K562 (cell line): ENCODE data around the gene PALMD. TPM values are rescaled to one million over a fixed set of nuclear protein-coding genes. Genes with fewer than 3 reads are reported as not detected.

Experiments
- ATAC-seq: fragments of 200-7000 bp; cut with Tn5 transposase; 3 replicates; pipeline ENCODE4 v1.9.1; 2020; ENCODE audit warnings: moderate library complexity
- BruUV-seq: library from RNA; stranded (reverse); fragments of 400-500 nt; replicated peaks from 2 replicates; lab custom pipeline; 2021; lab: Mats Ljungman, UMichigan
- CTCF ChIA-PET: fragments of 300-600 bp; formaldehyde crosslinking; extraction: SDS; loops from one replicate; lab custom pipeline; 2021; ENCODE audit warnings: low intra/inter-chr PET ratio; lab: Yijun Ruan, JAX
- POLR2A ChIA-PET: fragments of 300-600, 350-650 bp; sonication (Branson Sonifier 250); formaldehyde crosslinking; extraction: SDS; loops from one replicate; lab custom pipeline; 2021; ENCODE audit warnings: antibody characterized with exemption, inconsistent platforms; lab: Yijun Ruan, JAX
- DNase-seq, 4 experiments: peaks; one replicate each; pipeline versions ENCODE4 v3.0.0 to v3.0.0-alpha.2; 2011 to 2018; ENCODE audit warnings: low spot score in 3 of 4, mixed read lengths in 3 of 4; ENCODE audit errors: extremely low read depth in 1 of 4
- FAIRE-seq: peaks from 2 replicates; lab custom pipeline; 2011; peaks lifted over from hg19 to GRCh38; lab: Jason Lieb, UNC
- H2AFZ ChIP-seq: 2 replicates; pipeline ENCODE4 v1.6.0; 2011; ENCODE audit warnings: low read depth, low read length, control low read depth, inconsistent platforms
- H3K27ac ChIP-seq: fragments of 200-600 bp; 3 replicates; pipeline ENCODE4 v1.8.0; 2011; ENCODE audit warnings: low read depth, mild to moderate bottlenecking, control low read depth, inconsistent platforms, low read length, moderate library complexity, mixed read lengths; ENCODE audit errors: extremely low read depth
- H3K27me3 ChIP-seq, 2 experiments: fragments of 300-600 bp in 1 of 2; 2 replicates in 1 of 2; 3 replicates in 1 of 2; pipeline versions ENCODE4 v1.6.0 to v1.8.0; 2011; ENCODE audit warnings: inconsistent platforms in 2 of 2, low read length in 2 of 2, mild to moderate bottlenecking in 1 of 2, mixed read lengths in 1 of 2, moderate library complexity in 1 of 2; ENCODE audit not compliant: control insufficient read depth in 2 of 2, insufficient read depth in 2 of 2
- H3K36me3 ChIP-seq: fragments of 300-600 bp; 3 replicates; pipeline ENCODE4 v1.8.0; 2011; ENCODE audit warnings: mild to moderate bottlenecking, low read length, inconsistent platforms; ENCODE audit not compliant: control insufficient read depth, insufficient read depth
- H3K4me1 ChIP-seq, 2 experiments: fragments of 200-600 bp in 1 of 2; replicated peaks in 1 of 2; 2 replicates in 1 of 2; 3 replicates in 1 of 2; pipeline versions ENCODE4 v1.5.1 to v1.8.0; 2011; ENCODE audit warnings: inconsistent platforms in 2 of 2, low read length in 2 of 2, mild to moderate bottlenecking in 1 of 2, mixed read lengths in 1 of 2, moderate library complexity in 1 of 2; ENCODE audit not compliant: control insufficient read depth in 2 of 2, insufficient read depth in 2 of 2
- H3K4me2 ChIP-seq: 2 replicates; pipeline ENCODE4 v1.6.1; 2011; ENCODE audit warnings: low read length, control low read depth, inconsistent platforms, mixed read lengths; ENCODE audit not compliant: insufficient read depth
- H3K4me3 ChIP-seq: fragments of 200-600 bp; sonication (generic), shearing (Covaris generic); 2 replicates; pipeline ENCODE4 v1.5.1; 2016; ENCODE audit warnings: control low read depth, inconsistent platforms
- H3K79me2 ChIP-seq: fragments of 200-600 bp; 3 replicates; pipeline ENCODE4 v1.8.0; 2011; ENCODE audit warnings: low read length, inconsistent platforms; ENCODE audit not compliant: control insufficient read depth, insufficient read depth
- H3K9ac ChIP-seq, 2 experiments: 2 replicates each; pipeline versions ENCODE4 v1.6.0 to v1.6.1; 2011; ENCODE audit warnings: low read depth in 2 of 2, low read length in 2 of 2, control low read depth in 1 of 2, inconsistent platforms in 1 of 2, mild to moderate bottlenecking in 1 of 2, mixed read lengths in 1 of 2; ENCODE audit not compliant: insufficient read depth in 1 of 2
- H3K9me1 ChIP-seq: one replicate; pipeline ENCODE4 v1.6.0; 2011; ENCODE audit warnings: inconsistent platforms, mild to moderate bottlenecking, low read length, moderate library complexity; ENCODE audit not compliant: control insufficient read depth, insufficient read depth
- H3K9me3 ChIP-seq: replicated peaks from 2 replicates; pipeline ENCODE4 v1.5.1; 2011; ENCODE audit warnings: low read depth, low read length, inconsistent platforms; ENCODE audit not compliant: control insufficient read depth, insufficient read depth
- H4K20me1 ChIP-seq: replicated peaks from 2 replicates; pipeline ENCODE4 v1.6.1; 2011; ENCODE audit warnings: low read length, inconsistent platforms, mixed read lengths; ENCODE audit not compliant: control insufficient read depth, insufficient read depth
- CCAR2 ChIP-seq: fragments of 200-400 bp; formaldehyde crosslinking; IDR thresholded peaks from 2 replicates; pipeline ENCODE4 v1.6.1; 2017; ENCODE audit warnings: mild to moderate bottlenecking, low read depth, low read length
- FOSL1 ChIP-seq: fragments of 200-800 bp; sonication (Bioruptor generic); conservative IDR thresholded peaks from 2 replicates; pipeline ENCODE4 v1.6.1; 2016; ENCODE audit warnings: missing genetic modification characterization, missing compliant biosample characterization
- PRMT5 ChIP-seq: sonication (generic); formaldehyde crosslinking; IDR thresholded peaks from 2 replicates; pipeline ENCODE4 v1.5.0; 2020; ENCODE audit warnings: missing genetic modification reagents
- TCF7L2 ChIP-seq: fragments of 150-350 bp; IDR thresholded peaks from 2 replicates; pipeline ENCODE4 v1.6.1; 2016; ENCODE audit warnings: low read depth, mild to moderate bottlenecking, low read length, moderate library complexity
- WGBS: fragments of 100-300 bp; shearing (Covaris generic); methylation state at CpG from one replicate; pipeline ENCODE4 v1.1.6; 2016; ENCODE audit warnings: low coverage, mixed read lengths; ENCODE audit not compliant: insufficient coverage; ENCODE audit errors: missing lambda C conversion rate; 5-methylcytosine and 5-hydroxymethylcytosine counted together
- in situ Hi-C: fragments of 300-500 bp; cut with MboI; formaldehyde crosslinking; loops from 4 replicates; pipeline ENCODE4 v1.15.0; 2018; ENCODE audit warnings: inconsistent platforms, mixed read lengths
- intact Hi-C: fragments of 100-400 bp; cut with micrococcal nuclease; formaldehyde crosslinking; loops from 2 replicates; pipeline ENCODE4 v1.14.2; 2022
- polyA plus RNA-seq, 8 experiments: library from polyadenylated mRNA; depleted of rRNA in 4 of 8; stranded (reverse) in 5 of 8; unstranded in 3 of 8; fragments of >200 nt; fragmentation: Nextera tagmentation in 2 of 8; fragmentation: Illumina TruSeq in 1 of 8; extraction: Ambion mirVana in 2 of 8; extraction: Trizol in 1 of 8; gene quantifications; 2 replicates each; pipeline versions ENCODE4 v1.2.1 to v1.2.3, GENCODE V29; 2011 to 2014; ENCODE audit warnings: inconsistent platforms in 1 of 8, missing spikeins in 1 of 8
- total RNA-seq, 7 experiments: library from RNA; depleted of rRNA in 6 of 7; stranded (reverse); fragments of >200 nt in 6 of 7; fragmentation: Illumina TruSeq in 2 of 7; extraction: Trizol in 2 of 7; gene quantifications; 2 replicates each; pipeline versions ENCODE4 v1.2.1 to v1.2.3, GENCODE V29; 2011 to 2021; ENCODE audit warnings: low replicate concordance in 1 of 7
- TF ChIP-seq, protein P1 (sequence below): fragments of 250-450 bp; sonication (Bioruptor Pico); IDR thresholded peaks from 2 replicates; pipeline ENCODE4 v1.5.0; 2021; ENCODE audit warnings: mild to moderate bottlenecking, borderline replicate concordance
- TF ChIP-seq, protein P2 (sequence below): sonication (generic); formaldehyde crosslinking; IDR thresholded peaks from 2 replicates; pipeline ENCODE4 v1.8.0; 2022; ENCODE audit warnings: missing genetic modification reagents, mild to moderate bottlenecking, moderate library complexity, borderline replicate concordance
- TF ChIP-seq, protein P3 (sequence below): fragments of 250-450 bp; sonication (Bioruptor Pico); IDR thresholded peaks from 2 replicates; pipeline ENCODE4 v1.4.0; 2020; ENCODE audit warnings: mild to moderate bottlenecking, moderate library complexity
- TF ChIP-seq, protein P4 (sequence below): fragments of 250-450 bp; sonication (Bioruptor Pico); IDR thresholded peaks from 2 replicates; pipeline ENCODE4 v1.8.0; 2022; ENCODE audit warnings: inconsistent platforms, mild to moderate bottlenecking, moderate library complexity, borderline replicate concordance
- TF ChIP-seq, protein P5 (sequence below): fragments of 450-650 bp; formaldehyde crosslinking; IDR thresholded peaks from 2 replicates; pipeline ENCODE4 v1.4.0; 2022; ENCODE audit warnings: missing genetic modification characterization

Gene PALMD
- total and polyA plus RNA-seq, 9 of the 15 experiments (the other 6 are each of a cell fraction or from before 2014, with no cell fraction given) = 2.7 to 13.5 (median 5.4) TPM

DNA sequence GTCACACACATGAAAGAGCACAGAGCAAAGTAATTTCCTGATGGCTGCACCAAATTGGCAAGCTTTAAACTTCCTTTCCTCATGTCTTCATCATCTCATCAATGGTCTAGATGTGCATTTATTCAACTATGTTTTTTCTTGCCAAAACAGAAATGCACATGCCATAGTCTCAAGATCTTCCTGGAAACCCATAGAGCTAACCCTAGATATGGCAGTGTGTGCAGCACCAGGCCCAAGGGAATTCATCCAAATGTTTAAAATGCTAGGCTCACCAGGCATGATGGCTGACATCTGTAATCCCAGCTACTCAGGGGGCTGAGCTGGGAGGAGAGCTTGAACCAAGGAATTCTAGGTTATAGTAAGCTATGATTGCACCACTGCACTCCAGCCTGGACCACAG is 31.2 kb upstream of the PALMD start (continued):
- TF ChIP-seq, protein P1, sequence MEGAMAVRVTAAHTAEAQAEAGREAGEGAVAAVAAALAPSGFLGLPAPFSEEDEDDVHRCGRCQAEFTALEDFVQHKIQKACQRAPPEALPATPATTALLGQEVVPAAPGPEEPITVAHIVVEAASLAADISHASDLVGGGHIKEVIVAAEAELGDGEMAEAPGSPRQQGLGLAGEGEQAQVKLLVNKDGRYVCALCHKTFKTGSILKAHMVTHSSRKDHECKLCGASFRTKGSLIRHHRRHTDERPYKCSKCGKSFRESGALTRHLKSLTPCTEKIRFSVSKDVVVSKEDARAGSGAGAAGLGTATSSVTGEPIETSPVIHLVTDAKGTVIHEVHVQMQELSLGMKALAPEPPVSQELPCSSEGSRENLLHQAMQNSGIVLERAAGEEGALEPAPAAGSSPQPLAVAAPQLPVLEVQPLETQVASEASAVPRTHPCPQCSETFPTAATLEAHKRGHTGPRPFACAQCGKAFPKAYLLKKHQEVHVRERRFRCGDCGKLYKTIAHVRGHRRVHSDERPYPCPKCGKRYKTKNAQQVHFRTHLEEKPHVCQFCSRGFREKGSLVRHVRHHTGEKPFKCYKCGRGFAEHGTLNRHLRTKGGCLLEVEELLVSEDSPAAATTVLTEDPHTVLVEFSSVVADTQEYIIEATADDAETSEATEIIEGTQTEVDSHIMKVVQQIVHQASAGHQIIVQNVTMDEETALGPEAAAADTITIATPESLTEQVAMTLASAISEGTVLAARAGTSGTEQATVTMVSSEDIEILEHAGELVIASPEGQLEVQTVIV (CRISPR knock-in tag) = no peak
- TF ChIP-seq, protein P2, sequence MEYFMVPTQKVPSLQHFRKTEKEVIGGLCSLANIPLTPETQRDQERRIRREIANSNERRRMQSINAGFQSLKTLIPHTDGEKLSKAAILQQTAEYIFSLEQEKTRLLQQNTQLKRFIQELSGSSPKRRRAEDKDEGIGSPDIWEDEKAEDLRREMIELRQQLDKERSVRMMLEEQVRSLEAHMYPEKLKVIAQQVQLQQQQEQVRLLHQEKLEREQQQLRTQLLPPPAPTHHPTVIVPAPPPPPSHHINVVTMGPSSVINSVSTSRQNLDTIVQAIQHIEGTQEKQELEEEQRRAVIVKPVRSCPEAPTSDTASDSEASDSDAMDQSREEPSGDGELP (CRISPR knock-in tag) = no peak
- TF ChIP-seq FOSL1 (tag) = no peak
- TF ChIP-seq, all 486 proteins: peak for 0

DNA sequence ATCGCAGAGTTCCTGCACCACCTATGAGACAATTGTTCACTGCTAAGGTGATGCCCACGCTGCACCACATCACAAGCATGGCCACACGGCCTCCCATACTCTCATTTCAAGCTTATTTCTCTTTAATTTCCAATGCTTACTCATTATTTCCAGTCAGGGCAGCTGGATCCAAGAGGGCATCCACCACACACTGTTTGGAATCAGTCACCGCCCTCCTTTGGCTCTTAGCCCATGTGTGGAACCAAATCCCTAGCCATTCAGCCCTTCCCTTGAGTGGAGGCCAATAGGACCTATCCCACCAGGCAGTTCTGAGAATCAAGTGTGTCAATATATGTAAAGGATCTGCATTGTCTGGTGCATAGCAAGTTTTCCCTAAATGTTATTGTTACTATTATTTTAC is 26.3 kb upstream of the PALMD start:
- Histone ChIP-seq H4K20me1 (no peaks in the 10 kb centered on the region), H2AFZ (no peak overlapping the region), H3K4me1 (no peaks in the 10 kb centered on the region), H3K9me1 (no peaks in the 10 kb centered on the region), H3K36me3 (no peaks in the 10 kb centered on the region), H3K4me3 (no peak overlapping the region), H3K27me3 (no peaks in the 10 kb centered on the region), H3K9me3 (no peaks in the 10 kb centered on the region), H3K9ac (no peak overlapping the region), H3K27ac (no peak overlapping the region), H3K79me2 (no peaks in the 10 kb centered on the region), H3K4me2 (no peak overlapping the region)
- FAIRE-seq (no peak), ATAC-seq (no peak), DNase-seq (no peak)
- in situ Hi-C loops = no loop called here
- CTCF ChIA-PET = no interaction called here
- no TSS peak for BruUV-seq
- POLR2A ChIA-PET = no interaction called here
- WGBS = 52% methylated on average over 4 of the region's 4 CpGs
- intact Hi-C loops = no loop called here
- TF ChIP-seq, protein P3, sequence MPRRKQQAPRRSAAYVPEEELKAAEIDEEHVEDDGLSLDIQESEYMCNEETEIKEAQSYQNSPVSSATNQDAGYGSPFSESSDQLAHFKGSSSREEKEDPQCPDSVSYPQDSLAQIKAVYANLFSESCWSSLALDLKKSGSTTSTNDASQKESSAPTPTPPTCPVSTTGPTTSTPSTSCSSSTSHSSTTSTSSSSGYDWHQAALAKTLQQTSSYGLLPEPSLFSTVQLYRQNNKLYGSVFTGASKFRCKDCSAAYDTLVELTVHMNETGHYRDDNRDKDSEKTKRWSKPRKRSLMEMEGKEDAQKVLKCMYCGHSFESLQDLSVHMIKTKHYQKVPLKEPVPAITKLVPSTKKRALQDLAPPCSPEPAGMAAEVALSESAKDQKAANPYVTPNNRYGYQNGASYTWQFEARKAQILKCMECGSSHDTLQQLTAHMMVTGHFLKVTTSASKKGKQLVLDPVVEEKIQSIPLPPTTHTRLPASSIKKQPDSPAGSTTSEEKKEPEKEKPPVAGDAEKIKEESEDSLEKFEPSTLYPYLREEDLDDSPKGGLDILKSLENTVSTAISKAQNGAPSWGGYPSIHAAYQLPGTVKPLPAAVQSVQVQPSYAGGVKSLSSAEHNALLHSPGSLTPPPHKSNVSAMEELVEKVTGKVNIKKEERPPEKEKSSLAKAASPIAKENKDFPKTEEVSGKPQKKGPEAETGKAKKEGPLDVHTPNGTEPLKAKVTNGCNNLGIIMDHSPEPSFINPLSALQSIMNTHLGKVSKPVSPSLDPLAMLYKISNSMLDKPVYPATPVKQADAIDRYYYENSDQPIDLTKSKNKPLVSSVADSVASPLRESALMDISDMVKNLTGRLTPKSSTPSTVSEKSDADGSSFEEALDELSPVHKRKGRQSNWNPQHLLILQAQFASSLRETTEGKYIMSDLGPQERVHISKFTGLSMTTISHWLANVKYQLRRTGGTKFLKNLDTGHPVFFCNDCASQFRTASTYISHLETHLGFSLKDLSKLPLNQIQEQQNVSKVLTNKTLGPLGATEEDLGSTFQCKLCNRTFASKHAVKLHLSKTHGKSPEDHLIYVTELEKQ (CRISPR knock-in tag) = no peak
- no peak for TF ChIP-seq CCAR2
- TF ChIP-seq, protein P4, sequence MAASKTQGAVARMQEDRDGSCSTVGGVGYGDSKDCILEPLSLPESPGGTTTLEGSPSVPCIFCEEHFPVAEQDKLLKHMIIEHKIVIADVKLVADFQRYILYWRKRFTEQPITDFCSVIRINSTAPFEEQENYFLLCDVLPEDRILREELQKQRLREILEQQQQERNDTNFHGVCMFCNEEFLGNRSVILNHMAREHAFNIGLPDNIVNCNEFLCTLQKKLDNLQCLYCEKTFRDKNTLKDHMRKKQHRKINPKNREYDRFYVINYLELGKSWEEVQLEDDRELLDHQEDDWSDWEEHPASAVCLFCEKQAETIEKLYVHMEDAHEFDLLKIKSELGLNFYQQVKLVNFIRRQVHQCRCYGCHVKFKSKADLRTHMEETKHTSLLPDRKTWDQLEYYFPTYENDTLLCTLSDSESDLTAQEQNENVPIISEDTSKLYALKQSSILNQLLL (CRISPR knock-in tag) = no peak
- TF ChIP-seq PRMT5 = no peak
- TF ChIP-seq TCF7L2 = no peak
- TF ChIP-seq, protein P5, sequence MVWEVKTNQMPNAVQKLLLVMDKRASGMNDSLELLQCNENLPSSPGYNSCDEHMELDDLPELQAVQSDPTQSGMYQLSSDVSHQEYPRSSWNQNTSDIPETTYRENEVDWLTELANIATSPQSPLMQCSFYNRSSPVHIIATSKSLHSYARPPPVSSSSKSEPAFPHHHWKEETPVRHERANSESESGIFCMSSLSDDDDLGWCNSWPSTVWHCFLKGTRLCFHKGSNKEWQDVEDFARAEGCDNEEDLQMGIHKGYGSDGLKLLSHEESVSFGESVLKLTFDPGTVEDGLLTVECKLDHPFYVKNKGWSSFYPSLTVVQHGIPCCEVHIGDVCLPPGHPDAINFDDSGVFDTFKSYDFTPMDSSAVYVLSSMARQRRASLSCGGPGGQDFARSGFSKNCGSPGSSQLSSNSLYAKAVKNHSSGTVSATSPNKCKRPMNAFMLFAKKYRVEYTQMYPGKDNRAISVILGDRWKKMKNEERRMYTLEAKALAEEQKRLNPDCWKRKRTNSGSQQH (CRISPR knock-in tag) = no peak
